Parathyroid adenoma (tissue), 2 donors: ENCODE measurements around the gene USB1.

Source experiments
- H2AFZ ChIP-seq: fragments of 300-600 bp; sonication (generic); one replicate; pipeline ENCODE4 v1.7.0; 2017; ENCODE audit warnings: antibody characterized with exemption, mild to moderate bottlenecking
- H3K27ac ChIP-seq: fragments of 300-600 bp; sonication (generic); one replicate; pipeline ENCODE4 v1.7.0; 2017
- H3K27me3 ChIP-seq: fragments of 300-600 bp; sonication (generic); one replicate; pipeline ENCODE4 v1.7.0; 2017; ENCODE audit warnings: low read length; ENCODE audit not compliant: control insufficient read depth, insufficient read depth
- H3K36me3 ChIP-seq: fragments of 300-600 bp; sonication (generic); one replicate; pipeline ENCODE4 v1.7.0; 2017; ENCODE audit warnings: low read length; ENCODE audit not compliant: control insufficient read depth, insufficient read depth
- H3K4me1 ChIP-seq: fragments of 300-600 bp; sonication (generic); one replicate; pipeline ENCODE4 v1.7.0; 2017; ENCODE audit warnings: control low read depth
- H3K4me2 ChIP-seq: fragments of 300-600 bp; sonication (generic); one replicate; pipeline ENCODE4 v1.7.0; 2017; ENCODE audit warnings: low read length
- H3K4me3 ChIP-seq: fragments of 300-600 bp; sonication (generic); one replicate; pipeline ENCODE4 v1.7.0; 2017; ENCODE audit warnings: low read depth, low read length
- H3K79me2 ChIP-seq: fragments of 300-600 bp; sonication (generic); one replicate; pipeline ENCODE4 v1.7.0; 2017; ENCODE audit warnings: control low read depth
- H3K9ac ChIP-seq: fragments of 300-600 bp; sonication (generic); one replicate; pipeline ENCODE4 v1.7.0; 2017; ENCODE audit warnings: mild to moderate bottlenecking
- H3K9me3 ChIP-seq: fragments of 300-600 bp; sonication (generic); one replicate; pipeline ENCODE4 v1.7.0; 2017; ENCODE audit warnings: low read length; ENCODE audit not compliant: control insufficient read depth
- TF ChIP-seq, protein P1 (sequence below): fragments of 300-600 bp; sonication (generic); IDR thresholded peaks from one replicate; pipeline ENCODE4 v1.7.0; 2017; ENCODE audit warnings: antibody characterized with exemption, mild to moderate bottlenecking
- donor health status: primary hyperparathyroidism.

USB1 gene

GRCh38 chr16:57959121-57959520 is 42.1 kb upstream of the USB1 start:
- Histone ChIP-seq H3K4me2 (no peak overlapping the region), H3K36me3 (no peaks in the 10 kb centered on the region), H3K9me3 (no peaks in the 10 kb centered on the region), H3K79me2 (no peaks in the 10 kb centered on the region), H3K4me3 (no peak overlapping the region), H3K4me1 (no peaks in the 10 kb centered on the region), H3K27me3 (no peaks in the 10 kb centered on the region), H3K27ac (no peak overlapping the region), H2AFZ (no peak overlapping the region), H3K9ac (no peak overlapping the region)
- TF ChIP-seq, protein P1, sequence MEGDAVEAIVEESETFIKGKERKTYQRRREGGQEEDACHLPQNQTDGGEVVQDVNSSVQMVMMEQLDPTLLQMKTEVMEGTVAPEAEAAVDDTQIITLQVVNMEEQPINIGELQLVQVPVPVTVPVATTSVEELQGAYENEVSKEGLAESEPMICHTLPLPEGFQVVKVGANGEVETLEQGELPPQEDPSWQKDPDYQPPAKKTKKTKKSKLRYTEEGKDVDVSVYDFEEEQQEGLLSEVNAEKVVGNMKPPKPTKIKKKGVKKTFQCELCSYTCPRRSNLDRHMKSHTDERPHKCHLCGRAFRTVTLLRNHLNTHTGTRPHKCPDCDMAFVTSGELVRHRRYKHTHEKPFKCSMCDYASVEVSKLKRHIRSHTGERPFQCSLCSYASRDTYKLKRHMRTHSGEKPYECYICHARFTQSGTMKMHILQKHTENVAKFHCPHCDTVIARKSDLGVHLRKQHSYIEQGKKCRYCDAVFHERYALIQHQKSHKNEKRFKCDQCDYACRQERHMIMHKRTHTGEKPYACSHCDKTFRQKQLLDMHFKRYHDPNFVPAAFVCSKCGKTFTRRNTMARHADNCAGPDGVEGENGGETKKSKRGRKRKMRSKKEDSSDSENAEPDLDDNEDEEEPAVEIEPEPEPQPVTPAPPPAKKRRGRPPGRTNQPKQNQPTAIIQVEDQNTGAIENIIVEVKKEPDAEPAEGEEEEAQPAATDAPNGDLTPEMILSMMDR: no peak

- TF ChIP-seq, protein P1: no peak
- no peak overlapping the region for H3K4me2 ChIP-seq
- no peaks in the 10 kb centered on the region for H3K4me1 ChIP-seq
- no peak overlapping the region for H2AFZ ChIP-seq
- no peaks in the 10 kb centered on the region for H3K36me3 ChIP-seq
- H3K4me3 ChIP-seq: no peak overlapping the region
- no peaks in the 10 kb centered on the region for H3K9me3 ChIP-seq
- no peaks in the 10 kb centered on the region for H3K27me3 ChIP-seq
- H3K9ac ChIP-seq: no peak overlapping the region
- no peak overlapping the region for H3K27ac ChIP-seq
- H3K79me2 ChIP-seq: no peaks in the 10 kb centered on the region
Observed at GRCh38 chr16:57959804-57960203, 41.4 kb upstream of the USB1 start.

- no peaks in the 10 kb centered on the region for H3K9me3 ChIP-seq
- H3K27me3 ChIP-seq: no peaks in the 10 kb centered on the region
- no peak overlapping the region for H2AFZ ChIP-seq
- H3K27ac ChIP-seq: no peak overlapping the region
- no peaks in the 10 kb centered on the region for H3K4me1 ChIP-seq
- no peak overlapping the region for H3K9ac ChIP-seq
- H3K36me3 ChIP-seq: no peaks in the 10 kb centered on the region
- H3K4me2 ChIP-seq: no peak overlapping the region
- TF ChIP-seq, protein P1: no peak
- no peak overlapping the region for H3K4me3 ChIP-seq
- H3K79me2 ChIP-seq: no peaks in the 10 kb centered on the region
Observed at GRCh38 chr16:57960310-57960709, 40.9 kb upstream of the USB1 start.

GRCh38 chr16:57960826-57961472 is 40.3 kb upstream of the USB1 start:
- H2AFZ ChIP-seq: no peak overlapping the region

More at GRCh38 chr16:57960826-57961472, 40.3 kb upstream of the USB1 start:
- no peak overlapping the region for H3K4me2 ChIP-seq
- no peak overlapping the region for H3K27ac ChIP-seq
- no peaks in the 10 kb centered on the region for H3K4me1 ChIP-seq
- no peaks in the 10 kb centered on the region for H3K27me3 ChIP-seq
- TF ChIP-seq, protein P1: no peak
- H3K9ac ChIP-seq: no peak overlapping the region
- no peaks in the 10 kb centered on the region for H3K36me3 ChIP-seq
- H3K4me3 ChIP-seq: no peak overlapping the region
- no peaks in the 10 kb centered on the region for H3K9me3 ChIP-seq
- H3K79me2 ChIP-seq: no peaks in the 10 kb centered on the region
